A375 (cell line): ENCODE data around the gene NPM3. TPM values are rescaled to one million over a fixed set of nuclear protein-coding genes. Genes with fewer than 3 reads are reported as not detected.

Source experiments
- total RNA-seq: library from RNA; depleted of rRNA; stranded (reverse); fragments of >200 nt; shearing (Covaris generic); gene quantifications from 2 replicates; pipeline ENCODE4 v1.2.3, GENCODE V29; 2014; rRNA removed

NPM3 gene
- total RNA-seq: 115 and 118 TPM in 2 replicates

DNA sequence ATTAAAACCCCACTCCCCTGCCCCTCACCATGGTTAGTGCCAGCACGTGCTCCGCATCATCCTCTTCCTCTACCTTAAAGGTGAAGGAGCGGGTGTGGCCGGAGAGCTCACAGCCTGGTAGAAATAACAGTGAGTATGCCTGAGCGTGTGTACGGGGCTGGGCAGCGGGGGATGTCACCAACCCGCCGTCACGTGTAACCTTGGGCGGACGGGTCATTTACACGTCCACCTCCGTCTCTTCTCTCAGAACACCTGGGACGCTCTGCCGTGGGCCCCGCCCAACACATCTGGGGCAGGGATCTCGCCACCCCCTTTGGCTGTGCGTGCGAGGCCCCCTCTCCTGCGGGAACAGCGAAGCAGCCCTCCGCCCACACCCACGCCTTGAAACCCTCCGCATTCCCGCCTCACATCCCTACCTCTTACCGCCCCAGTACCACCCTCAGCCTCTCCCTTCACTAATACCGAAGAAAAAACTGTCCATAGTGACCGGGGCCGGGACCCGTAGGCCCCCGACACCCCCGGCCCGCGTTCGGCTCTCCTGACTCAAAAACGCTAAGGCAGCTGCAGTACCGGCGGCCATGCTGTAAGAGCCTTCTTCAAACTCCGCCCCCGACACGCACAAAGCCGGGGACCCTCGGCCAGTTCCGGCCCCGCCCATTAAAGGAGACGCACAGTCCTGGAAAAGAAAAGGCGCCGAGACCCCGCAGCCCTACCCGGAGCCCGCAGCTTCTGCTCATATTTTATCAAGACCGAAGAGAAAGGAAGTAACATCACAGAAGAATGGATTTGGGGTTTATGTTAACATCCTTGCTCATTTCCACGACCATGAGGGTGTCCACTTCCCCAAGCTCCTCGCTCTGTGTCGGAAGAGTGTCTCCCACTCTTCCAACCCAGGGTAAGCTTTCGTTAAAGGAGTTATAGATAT, at the start of gene NPM3:
Gene NPM3 (minus strand): TSS at position 636 of the 925 bp plus-strand sequence. CDS start 56 bp downstream, at position 580.

GRCh38 chr10:101818119-101818871, 35.0 kb upstream of the NPM3 start, which contains the start of gene OGA:
Gene OGA, minus strand, starts transcription at chr10:101818444. Its CDS starts 422 bp downstream, at chr10:101818022.

DNA sequence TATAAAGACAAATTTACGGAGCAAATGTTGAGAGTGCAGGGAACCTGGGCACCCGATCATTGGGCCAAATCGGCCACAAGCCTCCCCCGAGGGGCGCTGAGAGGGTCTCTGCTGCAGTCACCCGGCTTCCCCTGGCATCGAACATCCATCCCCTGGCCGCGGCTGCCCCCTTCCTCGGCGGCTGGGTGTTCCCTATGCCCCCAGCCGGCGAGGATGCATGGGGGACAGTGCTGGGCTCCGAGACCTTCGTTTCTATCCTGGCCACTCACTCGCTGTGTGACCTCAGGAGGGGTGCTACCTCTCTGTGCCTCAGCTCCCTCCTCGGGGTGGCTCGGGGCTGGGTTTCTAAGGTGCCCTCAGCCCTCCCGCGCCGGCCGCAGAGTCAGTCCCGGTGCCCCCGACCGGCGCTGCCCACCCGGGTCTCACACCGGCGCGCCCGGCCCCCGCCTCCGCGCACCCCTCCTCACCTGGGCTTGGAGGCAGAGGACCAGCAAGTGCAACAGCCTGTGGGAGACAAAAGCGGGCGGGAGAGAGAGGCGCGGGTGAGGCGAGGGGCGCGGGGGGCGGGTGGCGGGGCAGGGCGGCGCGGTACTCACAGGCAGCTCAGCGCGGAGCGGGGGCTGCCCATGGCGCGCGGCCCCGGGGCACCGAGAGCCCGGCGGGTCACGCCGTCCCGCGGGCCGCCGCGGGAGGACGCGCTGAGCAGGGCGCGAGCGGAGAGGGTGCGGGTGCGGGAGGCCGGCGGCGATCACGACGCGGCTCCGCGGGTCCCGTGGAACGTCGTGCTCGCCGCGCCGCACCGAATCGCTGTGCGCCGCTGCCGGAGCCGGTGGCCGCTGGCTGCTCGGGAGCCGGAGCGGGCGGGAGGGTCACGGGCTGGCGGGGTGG, 7.7 kb downstream of the NPM3 start, which contains the start of gene FGF8:
Gene FGF8 (minus strand): TSS at position 842 of the 888 bp plus-strand sequence. CDS start 214 bp downstream, at position 628.

Other genes with a start within 250 kb of the NPM3 start
- 22.9 and 27.6 TPM in 2 replicates for gene POLL, start 195.2 kb downstream of the NPM3 start, total RNA-seq
- 64.1 and 80.9 TPM in 2 replicates for gene DPCD, start 195.1 kb downstream of the NPM3 start, total RNA-seq
- gene FBXW4, start 88.3 kb downstream of the NPM3 start, total RNA-seq: 23.7 and 25.6 TPM in 2 replicates
- 0.40 TPM in 1 of 2 replicates, not detected in the other for gene FGF8, start 7.3 kb downstream of the NPM3 start, total RNA-seq
- 77.4 and 86.6 TPM in 2 replicates for gene OGA, start 35.0 kb upstream of the NPM3 start, total RNA-seq
- gene KCNIP2, start 60.4 kb upstream of the NPM3 start, total RNA-seq: 0.29 and 0.45 TPM in 2 replicates